K562 (cell line): Measurements from ENCODE around the gene TNFSF9. TPM values are rescaled to one million over a fixed set of nuclear protein-coding genes. Genes with fewer than 3 reads are reported as not detected.

Source experiments
- BCOR ChIP-seq: fragments of 450-650 bp; IDR thresholded peaks from 2 replicates; pipeline ENCODE4 v1.6.1; 2016
- CBX1 ChIP-seq: sonication (generic); IDR thresholded peaks from 2 replicates; pipeline ENCODE4 v1.6.1; 2016; ENCODE audit warnings: antibody characterized with exemption, low read depth, mild to moderate bottlenecking
- CXXC5 ChIP-seq: fragments of 250-450 bp; sonication (Bioruptor Pico); IDR thresholded peaks from 2 replicates; pipeline ENCODE4 v1.8.0; 2022; ENCODE audit warnings: inconsistent platforms, mild to moderate bottlenecking, moderate library complexity
- DACH1 ChIP-seq: fragments of 450-650 bp; IDR thresholded peaks from 2 replicates; pipeline ENCODE4 v1.6.1; 2018; ENCODE audit not compliant: partially characterized antibody
- FOS ChIP-seq: IDR thresholded peaks from 3 replicates; pipeline ENCODE4 v1.6.1; 2011; ENCODE audit not compliant: insufficient read length; ENCODE audit errors: extremely low read depth
- PHB ChIP-seq: fragments of 250-450 bp; sonication (Bioruptor Pico); IDR thresholded peaks from 2 replicates; pipeline ENCODE4 v1.5.0; 2021
- PPARD ChIP-seq: fragments of 250-450 bp; sonication (Bioruptor Pico); IDR thresholded peaks from 2 replicates; pipeline ENCODE4 v1.8.0; 2022; ENCODE audit warnings: inconsistent platforms, mild to moderate bottlenecking, moderate library complexity
- PTRF ChIP-seq: fragments of 450-650 bp; IDR thresholded peaks from 2 replicates; pipeline ENCODE4 v1.6.1; 2016; ENCODE audit warnings: mild to moderate bottlenecking, missing genetic modification characterization, missing compliant biosample characterization
- RBFOX2 ChIP-seq: fragments of 200-400 bp; formaldehyde crosslinking; IDR thresholded peaks from 2 replicates; pipeline ENCODE4 v1.6.1; 2017; ENCODE audit warnings: low read depth, mild to moderate bottlenecking, low read length, moderate library complexity
- RNF2 ChIP-seq: sonication (generic); IDR thresholded peaks from 2 replicates; pipeline ENCODE4 v1.6.1; 2016
- SMAD3 ChIP-seq: fragments of 450-650 bp; formaldehyde crosslinking; conservative IDR thresholded peaks from 2 replicates; pipeline ENCODE4 v1.4.0; 2020; ENCODE audit warnings: mild to moderate bottlenecking
- SRSF7 ChIP-seq: fragments of 200-400 bp; formaldehyde crosslinking; optimal IDR thresholded peaks from 2 replicates; pipeline ENCODE3; 2017; ENCODE audit warnings: mild to moderate bottlenecking, low read depth, low read length
- TCFL5 ChIP-seq: fragments of 250-450 bp; sonication (Bioruptor Pico); conservative IDR thresholded peaks from 2 replicates; pipeline ENCODE4 v1.6.1; 2021; ENCODE audit warnings: mild to moderate bottlenecking, moderate library complexity, matching md5 sums
- TSC22D4 ChIP-seq: fragments of 450-650 bp; IDR thresholded peaks from 2 replicates; pipeline ENCODE4 v1.6.1; 2016; ENCODE audit warnings: missing genetic modification characterization, missing biosample characterization, control low read depth
- ZBED1 ChIP-seq: IDR thresholded peaks from 2 replicates; pipeline ENCODE4 v1.6.1; 2014
- ZNF143 ChIP-seq: sonication (generic); formaldehyde crosslinking; IDR thresholded peaks from 2 replicates; pipeline ENCODE4 v1.9.0; 2022; ENCODE audit warnings: mild to moderate bottlenecking, missing genetic modification reagents
- ZNF217 ChIP-seq: sonication (generic); formaldehyde crosslinking; IDR thresholded peaks from 2 replicates; pipeline ENCODE4 v1.8.0; 2022; ENCODE audit warnings: mild to moderate bottlenecking, missing genetic modification reagents
- ZNF232 ChIP-seq: sonication (generic); formaldehyde crosslinking; IDR thresholded peaks from 2 replicates; pipeline ENCODE4 v1.8.0; 2022; ENCODE audit warnings: mild to moderate bottlenecking, missing genetic modification reagents
- ZNF780A ChIP-seq: fragments of 250-450 bp; sonication (Bioruptor Pico); IDR thresholded peaks from 2 replicates; pipeline ENCODE4 v1.5.0; 2021; ENCODE audit warnings: mild to moderate bottlenecking
- polyA plus RNA-seq, 8 experiments: library from polyadenylated mRNA; depleted of rRNA in 4 of 8; stranded (reverse) in 5 of 8; unstranded in 3 of 8; fragments of >200 nt; fragmentation: Nextera tagmentation in 2 of 8; fragmentation: Illumina TruSeq in 1 of 8; extraction: Ambion mirVana in 2 of 8; extraction: Trizol in 1 of 8; gene quantifications; 2 replicates each; pipeline versions ENCODE4 v1.2.1 to v1.2.3, GENCODE V29; 2011 to 2014; ENCODE audit warnings: inconsistent platforms in 1 of 8, missing spikeins in 1 of 8
- total RNA-seq, 7 experiments: library from RNA; depleted of rRNA in 6 of 7; stranded (reverse); fragments of >200 nt in 6 of 7; fragmentation: Illumina TruSeq in 2 of 7; extraction: Trizol in 2 of 7; gene quantifications; 2 replicates each; pipeline versions ENCODE4 v1.2.1 to v1.2.3, GENCODE V29; 2011 to 2021; ENCODE audit warnings: low replicate concordance in 1 of 7
- TF ChIP-seq, protein P1 (sequence below), 3 experiments: IDR thresholded peaks in 2 of 3; conservative IDR thresholded peaks in 1 of 3; 2 replicates each; pipeline ENCODE4 v1.5.1; 2011 to 2012; ENCODE audit warnings: low read length in 3 of 3, mild to moderate bottlenecking in 3 of 3, control low read depth in 2 of 3, improper control_type of control experiment in 1 of 3, inconsistent platforms in 1 of 3, low read depth in 1 of 3, mixed read lengths in 1 of 3, moderate library complexity in 1 of 3; ENCODE audit not compliant: insufficient read depth in 2 of 3
- TF ChIP-seq, protein P2 (sequence below): fragments of 250-450 bp; sonication (Bioruptor Pico); IDR thresholded peaks from 2 replicates; pipeline ENCODE4 v1.8.0; 2022; ENCODE audit warnings: moderate library complexity, mild to moderate bottlenecking, inconsistent platforms
- TF ChIP-seq, protein P3 (sequence below): sonication (generic); IDR thresholded peaks from 2 replicates; pipeline ENCODE4 v1.6.1; 2016
- TF ChIP-seq, protein P4 (sequence below): conservative IDR thresholded peaks from 2 replicates; pipeline ENCODE4 v1.6.1; 2011; ENCODE audit warnings: low read depth, mild to moderate bottlenecking, low read length; ENCODE audit not compliant: control insufficient read depth
- TF ChIP-seq, protein P5 (sequence below), 2 experiments: fragments of 450-650 bp; IDR thresholded peaks; 2 replicates each; pipeline ENCODE4 v1.6.1; 2018; ENCODE audit warnings: mild to moderate bottlenecking in 2 of 2, low read depth in 1 of 2; ENCODE audit not compliant: partially characterized antibody in 2 of 2

TNFSF9 gene
- total and polyA plus RNA-seq, 9 of the 15 experiments (the other 6 are each of a cell fraction or from before 2014, with no cell fraction given): 1.4 to 17.9 (median 6.5) TPM

DNA sequence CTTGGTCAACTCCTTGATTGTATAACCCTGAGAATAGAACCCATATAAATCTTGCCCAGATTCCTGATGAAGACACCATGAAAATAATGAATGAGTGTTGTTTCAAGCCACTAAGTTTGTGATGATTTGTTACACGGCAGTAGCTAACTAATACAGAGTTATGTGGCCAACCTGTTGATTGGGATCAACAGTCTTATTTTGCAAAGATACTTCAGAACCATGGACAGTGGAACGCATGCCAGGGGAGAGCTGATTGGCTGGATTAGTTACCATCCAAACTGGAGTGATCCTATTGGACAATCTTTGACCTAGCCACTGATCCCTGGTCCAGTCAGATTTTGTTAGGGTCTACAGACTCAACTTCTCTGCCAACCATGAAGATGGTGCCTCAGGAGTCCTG lies 33.6 kb downstream of the TNFSF9 start (continued):
- TF ChIP-seq, protein P1, sequence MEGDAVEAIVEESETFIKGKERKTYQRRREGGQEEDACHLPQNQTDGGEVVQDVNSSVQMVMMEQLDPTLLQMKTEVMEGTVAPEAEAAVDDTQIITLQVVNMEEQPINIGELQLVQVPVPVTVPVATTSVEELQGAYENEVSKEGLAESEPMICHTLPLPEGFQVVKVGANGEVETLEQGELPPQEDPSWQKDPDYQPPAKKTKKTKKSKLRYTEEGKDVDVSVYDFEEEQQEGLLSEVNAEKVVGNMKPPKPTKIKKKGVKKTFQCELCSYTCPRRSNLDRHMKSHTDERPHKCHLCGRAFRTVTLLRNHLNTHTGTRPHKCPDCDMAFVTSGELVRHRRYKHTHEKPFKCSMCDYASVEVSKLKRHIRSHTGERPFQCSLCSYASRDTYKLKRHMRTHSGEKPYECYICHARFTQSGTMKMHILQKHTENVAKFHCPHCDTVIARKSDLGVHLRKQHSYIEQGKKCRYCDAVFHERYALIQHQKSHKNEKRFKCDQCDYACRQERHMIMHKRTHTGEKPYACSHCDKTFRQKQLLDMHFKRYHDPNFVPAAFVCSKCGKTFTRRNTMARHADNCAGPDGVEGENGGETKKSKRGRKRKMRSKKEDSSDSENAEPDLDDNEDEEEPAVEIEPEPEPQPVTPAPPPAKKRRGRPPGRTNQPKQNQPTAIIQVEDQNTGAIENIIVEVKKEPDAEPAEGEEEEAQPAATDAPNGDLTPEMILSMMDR (IDR thresholded peaks at IDR 0.05 in 2 of 3, conservative IDR thresholded peaks at IDR 0.05 in 1 of 3; ENCODE audit: insufficient read depth in 2 of 3, low read depth in 1 of 3, low read length in 3 of 3): no peak
- TF ChIP-seq ZNF232 (no peak), TCFL5 (CRISPR knock-in tag) (no peak), PPARD (CRISPR knock-in tag) (no peak), SMAD3 (CRISPR knock-in tag) (no peak), ZBED1 (no peak), DACH1 (no peak), RBFOX2 (no peak), SRSF7 (no peak), TSC22D4 (tag) (no peak), RNF2 (no peak), ZNF143 (CRISPR knock-in tag) (no peak), CBX1 (no peak), PHB (CRISPR knock-in tag) (no peak), CXXC5 (CRISPR knock-in tag) (no peak), BCOR (peak; percentile 58; the same call in 1 of the 2 replicates), ZNF780A (CRISPR knock-in tag) (no peak), PTRF (no peak), ZNF217 (CRISPR knock-in tag) (no peak), FOS (peak; percentile 38)
- TF ChIP-seq, protein P2, sequence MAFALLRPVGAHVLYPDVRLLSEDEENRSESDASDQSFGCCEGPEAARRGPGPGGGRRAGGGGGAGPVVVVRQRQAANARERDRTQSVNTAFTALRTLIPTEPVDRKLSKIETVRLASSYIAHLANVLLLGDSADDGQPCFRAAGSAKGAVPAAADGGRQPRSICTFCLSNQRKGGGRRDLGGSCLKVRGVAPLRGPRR (CRISPR knock-in tag): no peak
- TF ChIP-seq, protein P3, sequence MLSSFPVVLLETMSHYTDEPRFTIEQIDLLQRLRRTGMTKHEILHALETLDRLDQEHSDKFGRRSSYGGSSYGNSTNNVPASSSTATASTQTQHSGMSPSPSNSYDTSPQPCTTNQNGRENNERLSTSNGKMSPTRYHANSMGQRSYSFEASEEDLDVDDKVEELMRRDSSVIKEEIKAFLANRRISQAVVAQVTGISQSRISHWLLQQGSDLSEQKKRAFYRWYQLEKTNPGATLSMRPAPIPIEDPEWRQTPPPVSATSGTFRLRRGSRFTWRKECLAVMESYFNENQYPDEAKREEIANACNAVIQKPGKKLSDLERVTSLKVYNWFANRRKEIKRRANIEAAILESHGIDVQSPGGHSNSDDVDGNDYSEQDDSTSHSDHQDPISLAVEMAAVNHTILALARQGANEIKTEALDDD: no peak
- TF ChIP-seq, protein P4, sequence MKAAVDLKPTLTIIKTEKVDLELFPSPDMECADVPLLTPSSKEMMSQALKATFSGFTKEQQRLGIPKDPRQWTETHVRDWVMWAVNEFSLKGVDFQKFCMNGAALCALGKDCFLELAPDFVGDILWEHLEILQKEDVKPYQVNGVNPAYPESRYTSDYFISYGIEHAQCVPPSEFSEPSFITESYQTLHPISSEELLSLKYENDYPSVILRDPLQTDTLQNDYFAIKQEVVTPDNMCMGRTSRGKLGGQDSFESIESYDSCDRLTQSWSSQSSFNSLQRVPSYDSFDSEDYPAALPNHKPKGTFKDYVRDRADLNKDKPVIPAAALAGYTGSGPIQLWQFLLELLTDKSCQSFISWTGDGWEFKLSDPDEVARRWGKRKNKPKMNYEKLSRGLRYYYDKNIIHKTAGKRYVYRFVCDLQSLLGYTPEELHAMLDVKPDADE: no peak
- TF ChIP-seq, protein P5, sequence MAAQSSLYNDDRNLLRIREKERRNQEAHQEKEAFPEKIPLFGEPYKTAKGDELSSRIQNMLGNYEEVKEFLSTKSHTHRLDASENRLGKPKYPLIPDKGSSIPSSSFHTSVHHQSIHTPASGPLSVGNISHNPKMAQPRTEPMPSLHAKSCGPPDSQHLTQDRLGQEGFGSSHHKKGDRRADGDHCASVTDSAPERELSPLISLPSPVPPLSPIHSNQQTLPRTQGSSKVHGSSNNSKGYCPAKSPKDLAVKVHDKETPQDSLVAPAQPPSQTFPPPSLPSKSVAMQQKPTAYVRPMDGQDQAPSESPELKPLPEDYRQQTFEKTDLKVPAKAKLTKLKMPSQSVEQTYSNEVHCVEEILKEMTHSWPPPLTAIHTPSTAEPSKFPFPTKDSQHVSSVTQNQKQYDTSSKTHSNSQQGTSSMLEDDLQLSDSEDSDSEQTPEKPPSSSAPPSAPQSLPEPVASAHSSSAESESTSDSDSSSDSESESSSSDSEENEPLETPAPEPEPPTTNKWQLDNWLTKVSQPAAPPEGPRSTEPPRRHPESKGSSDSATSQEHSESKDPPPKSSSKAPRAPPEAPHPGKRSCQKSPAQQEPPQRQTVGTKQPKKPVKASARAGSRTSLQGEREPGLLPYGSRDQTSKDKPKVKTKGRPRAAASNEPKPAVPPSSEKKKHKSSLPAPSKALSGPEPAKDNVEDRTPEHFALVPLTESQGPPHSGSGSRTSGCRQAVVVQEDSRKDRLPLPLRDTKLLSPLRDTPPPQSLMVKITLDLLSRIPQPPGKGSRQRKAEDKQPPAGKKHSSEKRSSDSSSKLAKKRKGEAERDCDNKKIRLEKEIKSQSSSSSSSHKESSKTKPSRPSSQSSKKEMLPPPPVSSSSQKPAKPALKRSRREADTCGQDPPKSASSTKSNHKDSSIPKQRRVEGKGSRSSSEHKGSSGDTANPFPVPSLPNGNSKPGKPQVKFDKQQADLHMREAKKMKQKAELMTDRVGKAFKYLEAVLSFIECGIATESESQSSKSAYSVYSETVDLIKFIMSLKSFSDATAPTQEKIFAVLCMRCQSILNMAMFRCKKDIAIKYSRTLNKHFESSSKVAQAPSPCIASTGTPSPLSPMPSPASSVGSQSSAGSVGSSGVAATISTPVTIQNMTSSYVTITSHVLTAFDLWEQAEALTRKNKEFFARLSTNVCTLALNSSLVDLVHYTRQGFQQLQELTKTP (IDR thresholded peaks at IDR 0.05; ENCODE audit: low read depth in 1 of 2, partially characterized antibody in 2 of 2): peak in 1 of 2 experiments; percentile 81
